ENCODE results near the gene ZBTB1.
"Not testable (repeated sequence)": the region's sequence is repeated elsewhere in the genome, so short reads cannot be mapped to it uniquely, and the experiment has no call there.

Gene ZBTB1

DNA sequence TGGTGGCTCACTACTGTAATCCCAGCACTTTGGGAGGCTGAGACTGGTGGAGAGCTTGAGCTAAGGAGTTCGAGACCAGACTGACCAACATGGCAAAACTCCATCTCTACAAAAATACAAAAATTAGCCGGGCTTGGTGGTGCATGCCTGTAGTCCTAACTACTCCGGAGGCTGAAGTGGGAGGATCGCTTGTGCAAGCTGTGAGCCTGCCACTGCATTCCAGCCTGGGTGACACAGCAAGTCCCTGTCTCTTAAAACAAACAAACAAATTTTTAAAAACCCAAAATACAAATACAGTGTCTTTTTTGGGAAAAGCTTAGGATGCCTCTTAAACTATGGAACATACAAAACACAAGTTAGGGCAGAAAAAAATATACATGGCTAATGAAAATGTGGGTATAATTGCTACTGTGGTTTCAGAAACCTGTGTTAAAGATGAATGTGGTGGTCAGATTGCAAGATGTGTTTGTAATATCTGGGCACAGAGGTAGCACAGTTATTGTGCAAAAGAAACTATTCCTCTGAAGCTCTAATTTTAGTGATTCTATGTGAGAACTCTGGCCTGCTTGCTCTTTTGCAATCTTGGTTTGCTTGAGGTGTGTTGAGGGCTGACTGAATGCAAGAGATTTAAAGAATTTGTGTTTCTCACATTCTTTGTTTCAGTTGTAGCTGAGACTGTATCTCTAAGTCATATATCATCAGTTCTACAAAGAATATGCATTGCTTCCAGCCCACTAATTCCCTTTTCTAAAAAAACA is 32.1 kb downstream of the ZBTB1 start:
- DNase-seq, result no peak

DNA sequence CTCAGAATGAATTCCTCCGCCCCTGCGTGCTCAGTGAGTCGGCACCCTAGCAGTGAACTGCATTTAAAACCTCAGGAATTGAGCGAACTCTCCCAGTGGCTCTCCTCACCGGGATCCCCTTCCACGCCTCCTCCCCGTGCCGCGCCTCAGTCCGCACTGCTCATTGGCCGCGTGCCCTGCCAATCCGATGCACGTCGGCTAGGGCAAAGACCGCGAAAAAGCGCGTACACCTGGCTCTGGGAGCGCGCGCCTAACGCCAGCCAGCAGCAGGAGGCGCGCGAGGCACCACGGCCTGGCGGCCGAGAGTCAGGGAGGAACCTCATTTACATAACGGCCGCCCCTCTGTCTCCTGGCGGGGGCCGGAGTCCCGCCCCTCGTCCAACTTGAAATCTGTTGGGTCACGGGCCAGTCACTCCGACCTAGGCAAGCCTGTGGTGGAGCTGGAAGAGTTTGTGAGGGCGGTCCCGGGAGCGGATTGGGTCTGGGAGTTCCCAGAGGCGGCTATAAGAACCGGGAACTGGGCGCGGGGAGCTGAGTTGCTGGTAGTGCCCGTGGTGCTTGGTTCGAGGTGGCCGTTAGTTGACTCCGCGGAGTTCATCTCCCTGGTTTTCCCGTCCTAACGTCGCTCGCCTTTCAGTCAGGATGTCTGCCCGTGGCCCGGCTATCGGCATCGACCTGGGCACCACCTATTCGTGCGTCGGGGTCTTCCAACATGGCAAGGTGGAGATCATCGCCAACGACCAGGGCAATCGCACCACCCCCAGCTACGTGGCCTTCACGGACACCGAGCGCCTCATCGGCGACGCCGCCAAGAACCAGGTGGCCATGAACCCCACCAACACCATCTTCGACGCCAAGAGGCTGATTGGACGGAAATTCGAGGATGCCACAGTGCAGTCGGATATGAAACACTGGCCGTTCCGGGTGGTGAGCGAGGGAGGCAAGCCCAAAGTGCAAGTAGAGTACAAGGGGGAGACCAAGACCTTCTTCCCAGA is 35.9 kb downstream of the ZBTB1 start, which contains the start of gene HSPA2:
Gene HSPA2, plus strand, starts transcription at position 534 of the 995 bp plus-strand sequence. Its CDS starts 109 bp downstream, at position 643.
- peak; percentile 99 for DNase-seq

DNA sequence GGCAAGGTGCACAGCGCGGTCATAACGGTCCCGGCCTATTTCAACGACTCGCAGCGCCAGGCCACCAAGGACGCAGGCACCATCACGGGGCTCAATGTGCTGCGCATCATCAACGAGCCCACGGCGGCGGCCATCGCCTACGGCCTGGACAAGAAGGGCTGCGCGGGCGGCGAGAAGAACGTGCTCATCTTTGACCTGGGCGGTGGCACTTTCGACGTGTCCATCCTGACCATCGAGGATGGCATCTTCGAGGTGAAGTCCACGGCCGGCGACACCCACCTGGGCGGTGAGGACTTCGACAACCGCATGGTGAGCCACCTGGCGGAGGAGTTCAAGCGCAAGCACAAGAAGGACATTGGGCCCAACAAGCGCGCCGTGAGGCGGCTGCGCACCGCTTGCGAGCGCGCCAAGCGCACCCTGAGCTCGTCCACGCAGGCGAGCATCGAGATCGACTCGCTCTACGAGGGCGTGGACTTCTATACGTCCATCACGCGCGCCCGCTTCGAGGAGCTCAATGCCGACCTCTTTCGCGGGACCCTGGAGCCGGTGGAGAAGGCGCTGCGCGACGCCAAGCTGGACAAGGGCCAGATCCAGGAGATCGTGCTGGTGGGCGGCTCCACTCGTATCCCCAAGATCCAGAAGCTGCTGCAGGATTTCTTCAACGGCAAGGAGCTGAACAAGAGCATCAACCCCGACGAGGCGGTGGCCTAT is 36.8 kb downstream of the ZBTB1 start:
- DNase-seq, result no peak

DNA sequence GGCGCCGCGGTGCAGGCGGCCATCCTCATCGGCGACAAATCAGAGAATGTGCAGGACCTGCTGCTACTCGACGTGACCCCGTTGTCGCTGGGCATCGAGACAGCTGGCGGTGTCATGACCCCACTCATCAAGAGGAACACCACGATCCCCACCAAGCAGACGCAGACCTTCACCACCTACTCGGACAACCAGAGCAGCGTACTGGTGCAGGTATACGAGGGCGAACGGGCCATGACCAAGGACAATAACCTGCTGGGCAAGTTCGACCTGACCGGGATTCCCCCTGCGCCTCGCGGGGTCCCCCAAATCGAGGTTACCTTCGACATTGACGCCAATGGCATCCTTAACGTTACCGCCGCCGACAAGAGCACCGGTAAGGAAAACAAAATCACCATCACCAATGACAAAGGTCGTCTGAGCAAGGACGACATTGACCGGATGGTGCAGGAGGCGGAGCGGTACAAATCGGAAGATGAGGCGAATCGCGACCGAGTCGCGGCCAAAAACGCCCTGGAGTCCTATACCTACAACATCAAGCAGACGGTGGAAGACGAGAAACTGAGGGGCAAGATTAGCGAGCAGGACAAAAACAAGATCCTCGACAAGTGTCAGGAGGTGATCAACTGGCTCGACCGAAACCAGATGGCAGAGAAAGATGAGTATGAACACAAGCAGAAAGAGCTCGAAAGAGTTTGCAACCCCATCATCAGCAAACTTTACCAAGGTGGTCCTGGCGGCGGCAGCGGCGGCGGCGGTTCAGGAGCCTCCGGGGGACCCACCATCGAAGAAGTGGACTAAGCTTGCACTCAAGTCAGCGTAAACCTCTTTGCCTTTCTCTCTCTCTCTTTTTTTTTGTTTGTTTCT is 37.6 kb downstream of the ZBTB1 start:
- DNase-seq, result no peak

DNA sequence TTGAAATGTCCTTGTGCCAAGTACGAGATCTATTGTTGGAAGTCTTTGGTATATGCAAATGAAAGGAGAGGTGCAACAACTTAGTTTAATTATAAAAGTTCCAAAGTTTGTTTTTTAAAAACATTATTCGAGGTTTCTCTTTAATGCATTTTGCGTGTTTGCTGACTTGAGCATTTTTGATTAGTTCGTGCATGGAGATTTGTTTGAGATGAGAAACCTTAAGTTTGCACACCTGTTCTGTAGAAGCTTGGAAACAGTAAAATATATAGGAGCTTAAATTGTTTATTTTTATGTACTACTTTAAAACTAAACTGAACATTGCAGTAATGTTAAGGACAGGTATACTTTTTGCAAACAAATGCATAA is 38.2 kb downstream of the ZBTB1 start:
- no peak for DNase-seq

DNA sequence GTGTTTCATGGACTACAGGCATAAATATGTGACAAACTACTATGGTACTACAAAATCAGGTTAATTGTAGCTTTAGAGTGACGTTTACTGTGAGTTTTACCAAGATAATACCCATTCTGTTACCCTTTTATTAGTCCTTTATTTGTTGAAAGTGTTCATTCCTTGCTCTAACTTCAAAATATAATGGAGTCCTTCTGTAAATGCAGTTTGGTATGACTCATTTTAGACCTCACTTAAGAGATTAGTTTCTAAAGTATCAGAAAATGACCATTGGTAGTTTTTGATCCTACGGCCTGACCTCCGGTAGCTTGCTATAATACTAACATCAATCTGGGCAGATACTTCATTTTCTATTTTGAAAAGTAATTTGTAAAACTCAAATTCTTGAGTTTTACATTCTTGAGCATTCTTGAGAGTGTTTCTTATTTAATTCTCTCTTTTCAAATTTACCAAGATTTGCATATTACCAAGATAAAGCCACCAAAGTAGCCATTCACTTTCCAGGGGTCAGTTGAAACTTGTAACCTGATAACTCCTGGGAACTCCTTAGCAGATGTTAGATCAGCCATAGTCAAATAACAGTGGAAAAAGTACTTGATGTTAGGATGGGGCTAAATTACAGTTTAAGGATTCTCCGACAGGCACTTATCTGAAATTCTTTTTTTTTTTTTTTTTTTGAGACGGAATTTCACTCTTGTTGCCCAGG is 40.2 kb downstream of the ZBTB1 start:
- DNase-seq, result no peak

DNA sequence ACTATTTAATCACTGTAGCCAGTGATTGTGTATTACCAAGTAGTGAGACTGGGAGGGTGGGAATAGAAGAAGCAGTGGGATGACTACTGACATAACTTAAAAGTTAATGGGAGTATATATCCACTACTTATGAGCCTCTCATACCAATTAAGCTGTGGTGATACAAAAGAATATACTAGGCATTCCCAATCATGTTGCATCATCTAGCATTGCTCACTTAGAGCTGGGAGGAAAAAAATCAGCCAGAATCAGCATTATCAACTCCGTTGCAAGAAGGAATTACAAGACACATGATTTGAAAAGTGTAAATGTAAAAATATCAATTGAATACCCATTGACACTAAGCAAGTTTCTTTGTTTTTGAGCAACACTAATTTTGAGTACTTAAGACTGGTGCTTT is 44.4 kb downstream of the ZBTB1 start:
- no peak for DNase-seq

DNA sequence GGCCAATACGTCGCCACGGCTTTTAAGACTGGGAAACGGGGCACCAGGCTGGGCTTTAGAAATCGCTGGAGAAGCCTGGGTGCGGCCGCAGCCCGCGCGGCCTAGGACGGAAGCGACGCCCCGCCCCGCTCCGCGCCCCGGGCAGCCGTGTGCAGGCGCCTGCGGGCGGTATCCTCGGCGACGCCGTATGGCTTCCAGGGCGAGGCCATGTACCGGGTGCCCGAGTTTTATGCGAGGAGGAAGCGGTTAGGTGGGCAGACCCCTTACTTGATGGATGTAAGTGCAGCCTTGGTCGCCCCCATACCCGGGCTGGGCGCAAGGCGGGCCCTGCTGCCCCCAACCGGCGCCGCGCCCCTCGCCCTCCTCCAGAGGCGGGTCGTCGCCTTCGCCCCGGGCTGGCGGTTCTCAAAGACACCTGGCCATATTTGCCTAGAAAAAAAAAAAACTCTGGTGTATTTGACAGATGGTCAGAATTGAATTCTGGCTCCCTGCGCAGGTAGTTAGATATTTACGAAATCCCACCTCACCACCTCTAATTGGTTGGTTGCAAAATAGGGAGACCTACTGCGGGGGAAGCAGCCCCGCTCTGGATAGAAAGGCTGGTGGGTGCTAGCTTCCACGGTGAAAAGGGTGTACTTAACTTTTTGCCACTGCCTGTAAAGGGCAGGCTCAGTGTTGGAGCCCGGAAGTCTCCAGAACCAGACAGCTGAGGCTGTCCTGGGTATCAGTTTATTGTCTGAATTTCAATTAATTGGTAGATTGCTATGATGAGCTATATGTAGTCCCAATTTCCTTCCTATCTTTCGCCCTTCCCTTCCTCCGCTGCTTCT is 45.4 kb downstream of the ZBTB1 start, which contains the start of gene PPP1R36:
Gene PPP1R36, plus strand, starts transcription at position 171 of the 830 bp plus-strand sequence. Its CDS starts 37 bp downstream, at position 208.
- no peak for DNase-seq

DNA sequence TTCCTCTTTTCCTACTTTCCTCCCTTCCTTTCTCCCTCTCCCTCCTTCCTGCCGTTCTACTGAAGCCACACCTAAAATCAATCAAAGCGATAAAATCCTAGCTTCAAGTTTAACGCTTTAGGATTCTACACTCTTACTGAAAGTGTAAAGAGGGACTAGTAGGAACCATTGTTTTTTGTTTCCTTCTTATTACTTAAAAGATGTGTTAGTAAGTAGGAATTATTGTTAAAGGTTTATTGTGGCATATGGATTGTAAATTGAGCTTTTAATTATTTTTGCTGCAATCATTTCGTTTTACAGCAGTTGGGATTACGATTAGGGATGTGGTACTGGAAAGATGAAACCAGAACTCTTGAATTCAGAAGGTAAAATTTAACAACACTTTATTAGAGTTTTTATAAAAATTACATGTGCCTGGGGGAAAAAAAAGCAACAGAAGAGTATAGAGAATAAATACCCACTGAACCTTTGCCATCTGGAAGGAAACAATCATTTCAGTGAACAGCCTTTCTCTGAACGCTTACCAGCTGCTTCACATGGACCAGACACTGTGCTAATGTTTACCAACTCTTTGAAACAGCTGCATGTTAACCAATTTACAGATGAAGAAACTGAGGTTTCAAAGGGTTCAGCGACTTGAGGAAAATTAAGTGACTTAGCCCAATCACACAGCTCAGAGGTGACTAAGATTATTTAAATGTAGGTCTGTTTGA is 46.2 kb downstream of the ZBTB1 start:
- DNase-seq, result no peak

DNA sequence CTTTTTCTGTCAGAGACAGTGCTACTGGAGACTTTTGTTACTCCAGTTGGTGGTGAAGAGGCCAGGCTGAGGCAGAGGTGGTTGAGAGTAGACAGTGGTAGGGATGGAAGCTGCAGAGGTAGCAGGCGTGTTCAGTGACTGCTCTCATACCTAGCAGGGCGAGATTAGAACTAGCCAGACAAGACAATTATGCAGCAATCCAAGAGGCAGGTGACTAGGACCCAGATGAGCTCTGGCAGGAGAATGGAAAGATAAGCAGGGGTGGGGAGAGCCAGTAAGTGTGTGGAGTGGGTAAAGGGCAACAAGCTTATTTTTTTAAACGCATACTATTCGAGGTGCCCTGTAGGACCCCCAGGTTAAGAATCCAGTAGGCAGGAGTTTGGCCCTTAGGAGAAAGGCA is 50.0 kb downstream of the ZBTB1 start:
- DNase-seq, result no peak

DNA sequence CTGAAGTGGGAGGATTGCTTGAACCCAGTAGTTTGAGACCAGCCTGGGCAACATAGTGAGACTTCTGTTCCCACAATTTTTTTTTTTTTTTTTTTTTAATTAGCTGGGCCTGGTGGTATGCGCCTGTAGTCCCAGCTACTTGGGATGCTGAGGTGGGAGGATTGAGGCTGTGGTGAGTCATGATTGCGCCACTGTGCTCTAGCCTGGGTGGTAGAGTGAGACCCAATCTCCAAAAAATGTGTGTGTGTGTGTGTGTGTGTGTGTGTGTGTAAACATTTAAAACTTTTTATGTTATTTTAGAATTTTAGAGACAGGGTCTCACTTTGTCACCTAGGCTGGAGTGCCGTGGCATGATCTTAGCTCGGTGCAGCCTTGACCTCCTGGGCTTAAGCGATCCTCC is 52.0 kb downstream of the ZBTB1 start:
- no peak for DNase-seq

DNA sequence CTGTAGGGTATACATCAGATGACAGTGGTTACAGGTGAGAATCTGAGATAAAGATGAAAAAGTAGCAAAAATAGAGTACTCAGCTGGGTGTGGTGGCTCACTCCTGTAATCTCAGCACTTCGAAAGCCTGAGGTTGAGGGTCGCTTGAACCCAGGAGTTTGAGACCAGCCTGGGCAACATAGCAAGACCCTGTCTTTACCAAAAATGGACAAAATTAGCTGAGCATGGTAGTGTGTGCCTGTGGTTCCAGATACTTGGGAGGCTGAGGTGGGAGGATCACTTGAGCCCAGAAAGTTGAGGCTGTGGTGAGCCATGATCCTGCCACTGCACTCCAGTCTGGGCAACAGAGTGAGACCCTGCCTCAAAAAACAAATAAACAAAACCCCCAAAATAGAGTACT is 53.6 kb downstream of the ZBTB1 start:
- not testable (repeated sequence) for DNase-seq

DNA sequence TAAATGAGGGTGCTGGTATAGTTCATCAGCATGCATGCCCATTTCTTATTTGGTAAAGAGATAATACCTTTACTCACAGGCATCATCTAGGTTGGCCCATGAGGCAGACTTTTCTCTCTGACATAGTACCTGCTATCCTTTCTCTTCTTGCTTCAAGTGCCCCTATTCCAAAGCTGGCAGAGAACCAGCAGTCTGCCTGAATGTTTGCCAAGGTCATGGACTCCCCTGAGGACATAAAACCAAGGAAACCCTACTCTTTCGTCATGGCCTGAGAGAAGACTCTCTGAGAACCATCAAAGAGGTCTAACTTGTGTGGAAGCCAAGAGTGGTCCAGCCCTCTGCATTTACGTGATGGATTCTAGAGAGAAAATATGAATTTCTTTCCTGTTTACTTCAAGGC is 57.1 kb downstream of the ZBTB1 start:
- DNase-seq, result no peak

DNA sequence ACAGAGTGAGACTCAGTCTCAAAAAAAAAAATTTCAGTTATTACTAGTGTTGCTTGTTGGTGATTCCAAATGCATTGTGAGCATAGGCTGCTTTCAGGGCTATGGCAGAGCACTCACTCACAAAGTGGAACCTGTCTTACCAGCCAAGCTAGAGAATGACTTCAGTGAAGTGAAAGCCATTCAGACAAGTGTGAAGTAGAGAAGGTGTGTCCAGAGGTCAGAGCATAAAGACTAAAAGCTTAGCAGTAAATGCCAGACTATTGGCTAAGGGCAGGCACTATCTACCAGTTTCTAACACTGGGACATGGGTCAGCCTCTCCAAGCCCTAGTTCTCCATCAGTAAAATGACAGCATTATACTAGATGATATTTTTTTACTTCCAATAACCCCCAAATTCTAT is 57.9 kb downstream of the ZBTB1 start:
- DNase-seq, result no peak

DNA sequence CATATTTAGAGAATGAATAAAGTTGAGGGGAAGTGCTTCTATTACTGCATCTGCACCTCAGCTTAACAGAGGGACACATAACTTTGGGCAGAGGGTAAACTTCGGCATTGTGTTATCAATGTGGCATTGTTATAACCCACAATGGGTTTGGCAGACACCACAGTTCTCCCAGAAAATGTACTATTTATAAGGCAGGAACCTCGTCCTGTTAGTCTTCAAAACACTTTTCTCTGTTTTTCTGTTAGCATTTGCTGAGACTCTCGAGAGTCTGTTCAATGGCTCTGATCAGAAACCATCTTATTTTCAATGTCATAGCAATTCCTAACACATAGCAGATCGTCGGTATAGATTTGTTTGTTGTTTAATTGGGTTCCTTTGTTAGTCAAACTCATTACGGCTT is 59.1 kb downstream of the ZBTB1 start:
- no peak for DNase-seq

DNA sequence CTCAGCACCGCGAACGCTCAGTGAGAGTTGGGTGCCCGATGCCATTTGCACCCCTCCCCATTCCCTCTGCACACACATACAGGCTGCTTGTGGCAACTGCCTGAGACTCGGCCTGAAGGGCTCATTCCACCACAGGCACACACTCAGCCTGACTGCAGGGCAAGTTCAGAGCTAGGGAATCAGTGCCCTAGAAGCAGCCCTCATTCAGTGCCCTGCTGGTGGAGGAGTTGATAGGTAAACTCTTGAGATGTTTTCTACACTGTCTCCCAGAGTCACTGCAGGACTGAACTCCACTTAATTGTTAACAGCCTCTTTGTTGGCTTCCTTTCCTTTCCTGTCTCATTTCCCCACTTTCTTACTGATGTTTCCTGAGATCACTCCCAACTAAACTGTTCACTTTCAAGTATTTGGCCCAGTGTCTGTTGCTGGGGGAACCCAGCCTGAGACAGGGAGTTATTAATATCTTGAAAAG is 62.1 kb downstream of the ZBTB1 start:
- DNase-seq, result no peak

DNA sequence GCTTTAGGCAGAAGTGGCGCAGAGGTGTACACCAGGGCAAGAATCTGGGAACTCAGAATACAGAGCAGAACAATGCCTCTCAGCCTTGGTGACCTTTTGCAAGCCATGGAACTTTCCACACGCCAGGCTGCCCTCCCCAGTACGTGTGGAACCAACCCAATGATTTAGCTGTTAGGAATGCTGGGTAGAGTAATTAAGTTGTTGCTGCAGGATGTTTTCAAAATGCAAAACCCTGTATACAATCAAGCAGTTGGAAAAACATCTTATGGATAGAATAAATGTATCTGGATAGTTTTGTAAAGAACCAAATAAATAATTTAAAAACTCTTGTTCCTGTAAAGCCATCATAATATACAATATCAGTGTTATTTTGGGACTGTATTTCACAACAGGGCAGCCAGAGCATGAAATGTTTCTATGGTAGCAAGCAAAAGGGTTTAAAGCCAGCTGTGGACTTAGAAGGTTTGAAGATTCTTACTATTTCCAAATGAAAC is 64.6 kb downstream of the ZBTB1 start:
- peak; percentile 40 for DNase-seq

DNA sequence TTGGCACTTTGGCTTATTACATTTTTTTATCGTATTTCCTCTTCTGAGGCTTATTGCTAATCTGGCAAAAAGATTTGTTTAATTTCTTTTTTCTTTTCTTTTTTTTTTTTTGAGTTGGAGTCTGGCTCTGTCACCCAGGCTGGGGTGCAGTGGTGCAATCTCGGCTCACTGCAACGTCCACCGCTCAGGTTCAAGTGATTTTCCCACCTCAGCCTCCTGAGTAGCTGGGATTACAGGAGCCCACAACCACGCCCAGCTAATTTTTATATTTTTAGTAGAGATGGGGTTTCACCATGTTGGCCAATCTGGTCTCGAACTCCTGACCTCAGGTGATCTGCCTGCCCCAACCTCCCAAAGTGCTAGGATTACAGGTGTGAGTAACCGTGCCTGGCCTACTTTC is 65.1 kb downstream of the ZBTB1 start:
- DNase-seq, result not testable (repeated sequence)

DNA sequence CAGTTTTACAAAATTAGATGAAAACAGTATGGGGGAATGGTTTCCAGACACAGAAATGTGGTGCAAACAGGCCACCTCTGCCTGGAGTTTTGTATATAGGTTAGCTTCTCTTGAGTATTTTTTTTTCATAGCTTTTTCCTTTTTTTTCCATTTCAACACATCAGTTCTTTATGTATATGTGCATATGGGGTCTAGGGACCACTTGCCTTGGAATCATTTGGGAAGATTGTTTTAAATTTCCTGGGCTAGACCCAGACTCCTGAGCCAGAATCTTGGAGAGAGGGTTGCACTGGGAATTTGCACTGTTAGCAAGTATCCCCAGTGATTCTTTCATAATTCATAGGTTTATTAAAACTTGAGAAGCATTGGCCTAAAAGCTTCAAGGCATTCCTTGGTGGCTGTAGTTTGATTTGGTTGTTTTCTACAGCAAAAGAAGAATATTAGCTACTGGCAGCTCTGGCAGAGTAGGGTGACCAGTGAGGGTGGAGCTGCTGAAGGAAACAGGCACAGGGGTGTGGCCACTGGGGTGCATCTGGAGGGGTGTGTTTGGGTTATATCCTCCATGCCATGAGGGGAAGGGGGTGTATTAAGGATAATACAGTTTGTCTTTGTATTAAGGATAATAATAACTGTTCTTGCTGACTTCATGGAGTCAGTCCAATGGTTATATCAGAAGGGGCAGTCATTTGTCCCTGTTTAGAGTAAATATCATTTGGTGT is 68.0 kb downstream of the ZBTB1 start:
- DNase-seq, result no peak
